K562 (cell line): Measurements from ENCODE around the gene MAP3K2. TPM values are rescaled to one million over a fixed set of nuclear protein-coding genes. Genes with fewer than 3 reads are reported as not detected.

ENCODE experiments used
- ATAC-seq: fragments of 200-7000 bp; cut with Tn5 transposase; 3 replicates; pipeline ENCODE4 v1.9.1; 2020; ENCODE audit warnings: moderate library complexity
- BruUV-seq: library from RNA; stranded (reverse); fragments of 400-500 nt; replicated peaks from 2 replicates; lab custom pipeline; 2021; lab: Mats Ljungman, UMichigan
- CTCF ChIA-PET: fragments of 300-600 bp; formaldehyde crosslinking; extraction: SDS; loops from one replicate; lab custom pipeline; 2021; ENCODE audit warnings: low intra/inter-chr PET ratio; lab: Yijun Ruan, JAX
- POLR2A ChIA-PET: fragments of 300-600, 350-650 bp; sonication (Branson Sonifier 250); formaldehyde crosslinking; extraction: SDS; loops from one replicate; lab custom pipeline; 2021; ENCODE audit warnings: antibody characterized with exemption, inconsistent platforms; lab: Yijun Ruan, JAX
- DNase-seq, 4 experiments: peaks; one replicate each; pipeline versions ENCODE4 v3.0.0 to v3.0.0-alpha.2; 2011 to 2018; ENCODE audit warnings: low spot score in 3 of 4, mixed read lengths in 3 of 4; ENCODE audit errors: extremely low read depth in 1 of 4
- FAIRE-seq: peaks from 2 replicates; lab custom pipeline; 2011; peaks lifted over from hg19 to GRCh38; lab: Jason Lieb, UNC
- H2AFZ ChIP-seq: 2 replicates; pipeline ENCODE4 v1.6.0; 2011; ENCODE audit warnings: low read depth, low read length, control low read depth, inconsistent platforms
- H3K27ac ChIP-seq: fragments of 200-600 bp; 3 replicates; pipeline ENCODE4 v1.8.0; 2011; ENCODE audit warnings: low read depth, mild to moderate bottlenecking, control low read depth, inconsistent platforms, low read length, moderate library complexity, mixed read lengths; ENCODE audit errors: extremely low read depth
- H3K27me3 ChIP-seq, 2 experiments: fragments of 300-600 bp in 1 of 2; 2 replicates in 1 of 2; 3 replicates in 1 of 2; pipeline versions ENCODE4 v1.6.0 to v1.8.0; 2011; ENCODE audit warnings: inconsistent platforms in 2 of 2, low read length in 2 of 2, mild to moderate bottlenecking in 1 of 2, mixed read lengths in 1 of 2, moderate library complexity in 1 of 2; ENCODE audit not compliant: control insufficient read depth in 2 of 2, insufficient read depth in 2 of 2
- H3K36me3 ChIP-seq: fragments of 300-600 bp; 3 replicates; pipeline ENCODE4 v1.8.0; 2011; ENCODE audit warnings: mild to moderate bottlenecking, low read length, inconsistent platforms; ENCODE audit not compliant: control insufficient read depth, insufficient read depth
- H3K4me1 ChIP-seq, 2 experiments: fragments of 200-600 bp in 1 of 2; replicated peaks in 1 of 2; 2 replicates in 1 of 2; 3 replicates in 1 of 2; pipeline versions ENCODE4 v1.5.1 to v1.8.0; 2011; ENCODE audit warnings: inconsistent platforms in 2 of 2, low read length in 2 of 2, mild to moderate bottlenecking in 1 of 2, mixed read lengths in 1 of 2, moderate library complexity in 1 of 2; ENCODE audit not compliant: control insufficient read depth in 2 of 2, insufficient read depth in 2 of 2
- H3K4me2 ChIP-seq: 2 replicates; pipeline ENCODE4 v1.6.1; 2011; ENCODE audit warnings: low read length, control low read depth, inconsistent platforms, mixed read lengths; ENCODE audit not compliant: insufficient read depth
- H3K4me3 ChIP-seq: fragments of 200-600 bp; sonication (generic), shearing (Covaris generic); 2 replicates; pipeline ENCODE4 v1.5.1; 2016; ENCODE audit warnings: control low read depth, inconsistent platforms
- H3K79me2 ChIP-seq: fragments of 200-600 bp; 3 replicates; pipeline ENCODE4 v1.8.0; 2011; ENCODE audit warnings: low read length, inconsistent platforms; ENCODE audit not compliant: control insufficient read depth, insufficient read depth
- H3K9ac ChIP-seq, 2 experiments: 2 replicates each; pipeline versions ENCODE4 v1.6.0 to v1.6.1; 2011; ENCODE audit warnings: low read depth in 2 of 2, low read length in 2 of 2, control low read depth in 1 of 2, inconsistent platforms in 1 of 2, mild to moderate bottlenecking in 1 of 2, mixed read lengths in 1 of 2; ENCODE audit not compliant: insufficient read depth in 1 of 2
- H3K9me1 ChIP-seq: one replicate; pipeline ENCODE4 v1.6.0; 2011; ENCODE audit warnings: inconsistent platforms, mild to moderate bottlenecking, low read length, moderate library complexity; ENCODE audit not compliant: control insufficient read depth, insufficient read depth
- H3K9me3 ChIP-seq: replicated peaks from 2 replicates; pipeline ENCODE4 v1.5.1; 2011; ENCODE audit warnings: low read depth, low read length, inconsistent platforms; ENCODE audit not compliant: control insufficient read depth, insufficient read depth
- H4K20me1 ChIP-seq: replicated peaks from 2 replicates; pipeline ENCODE4 v1.6.1; 2011; ENCODE audit warnings: low read length, inconsistent platforms, mixed read lengths; ENCODE audit not compliant: control insufficient read depth, insufficient read depth
- CEBPG ChIP-seq, 3 experiments: fragments of 200-800 bp in 1 of 3; sonication (Bioruptor generic) in 1 of 3; sonication (generic) in 1 of 3; formaldehyde crosslinking in 1 of 3; IDR thresholded peaks in 2 of 3; conservative IDR thresholded peaks in 1 of 3; 2 replicates each; pipeline versions ENCODE4 v1.6.1 to v1.8.0; 2016 to 2022; ENCODE audit warnings: missing compliant biosample characterization in 2 of 3, missing genetic modification characterization in 2 of 3, mild to moderate bottlenecking in 1 of 3, missing genetic modification reagents in 1 of 3
- DACH1 ChIP-seq: fragments of 450-650 bp; IDR thresholded peaks from 2 replicates; pipeline ENCODE4 v1.6.1; 2018; ENCODE audit not compliant: partially characterized antibody
- WGBS: fragments of 100-300 bp; shearing (Covaris generic); methylation state at CpG from one replicate; pipeline ENCODE4 v1.1.6; 2016; ENCODE audit warnings: low coverage, mixed read lengths; ENCODE audit not compliant: insufficient coverage; ENCODE audit errors: missing lambda C conversion rate; 5-methylcytosine and 5-hydroxymethylcytosine counted together
- in situ Hi-C: fragments of 300-500 bp; cut with MboI; formaldehyde crosslinking; loops from 4 replicates; pipeline ENCODE4 v1.15.0; 2018; ENCODE audit warnings: inconsistent platforms, mixed read lengths
- intact Hi-C: fragments of 100-400 bp; cut with micrococcal nuclease; formaldehyde crosslinking; loops from 2 replicates; pipeline ENCODE4 v1.14.2; 2022
- polyA plus RNA-seq, 8 experiments: library from polyadenylated mRNA; depleted of rRNA in 4 of 8; stranded (reverse) in 5 of 8; unstranded in 3 of 8; fragments of >200 nt; fragmentation: Nextera tagmentation in 2 of 8; fragmentation: Illumina TruSeq in 1 of 8; extraction: Ambion mirVana in 2 of 8; extraction: Trizol in 1 of 8; gene quantifications; 2 replicates each; pipeline versions ENCODE4 v1.2.1 to v1.2.3, GENCODE V29; 2011 to 2014; ENCODE audit warnings: inconsistent platforms in 1 of 8, missing spikeins in 1 of 8
- total RNA-seq, 7 experiments: library from RNA; depleted of rRNA in 6 of 7; stranded (reverse); fragments of >200 nt in 6 of 7; fragmentation: Illumina TruSeq in 2 of 7; extraction: Trizol in 2 of 7; gene quantifications; 2 replicates each; pipeline versions ENCODE4 v1.2.1 to v1.2.3, GENCODE V29; 2011 to 2021; ENCODE audit warnings: low replicate concordance in 1 of 7
- TF ChIP-seq, protein P1 (sequence below): fragments of 250-450 bp; sonication (Bioruptor Pico); IDR thresholded peaks from 2 replicates; pipeline ENCODE4 v1.4.0; 2020; ENCODE audit warnings: mild to moderate bottlenecking
- TF ChIP-seq, protein P2 (sequence below): fragments of 250-450 bp; sonication (Bioruptor Pico); IDR thresholded peaks from 2 replicates; pipeline ENCODE4 v1.8.0; 2022; ENCODE audit warnings: moderate library complexity, mild to moderate bottlenecking, inconsistent platforms

MAP3K2 gene
- total and polyA plus RNA-seq, 9 of the 15 experiments (the other 6 are each of a cell fraction or from before 2014, with no cell fraction given), result 1.2 to 14.2 (median 5.7) TPM

DNA sequence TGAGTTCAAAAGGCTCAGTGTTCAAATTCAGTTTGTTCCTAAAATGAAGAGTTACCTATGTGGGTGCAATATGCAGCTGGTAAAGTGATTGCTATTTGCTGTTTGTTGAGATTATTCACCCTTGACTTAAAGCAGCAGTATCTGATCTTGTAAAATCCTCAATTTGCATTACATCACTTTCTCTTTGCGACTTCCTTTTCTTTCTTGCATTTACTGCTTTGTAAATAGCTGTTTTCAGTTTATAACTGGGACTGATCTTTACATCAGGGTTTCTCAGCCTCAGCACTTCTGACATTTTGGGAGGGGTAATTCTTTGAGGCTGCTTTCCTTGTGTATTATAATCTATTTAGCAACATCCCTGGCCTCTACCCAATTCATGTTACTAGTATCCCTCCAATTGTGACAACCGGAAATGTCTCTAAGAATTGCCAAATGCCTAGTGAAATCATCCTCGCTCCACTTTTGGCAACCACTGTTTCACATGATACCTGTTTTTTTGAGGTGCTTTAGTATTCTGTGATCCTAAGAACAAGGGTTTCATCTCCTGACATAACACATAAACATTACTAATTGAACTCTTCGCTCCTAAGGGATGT lies 81.7 kb downstream of the MAP3K2 start:
- H3K4me2 ChIP-seq, result no peak overlapping the region
- H3K9me3 ChIP-seq, result no peaks in the 10 kb centered on the region
- BruUV-seq, result no TSS peak
- H3K36me3 ChIP-seq, result peaks cover 32% of the 10 kb centered on the region; the same call in 2 of the 3 replicates
- in situ Hi-C loops (no loop called here), intact Hi-C loops (no loop called here)
- CTCF ChIA-PET, result interaction anchor here (0.7 kb wide), 1 partner anchor 131 kb away, joined by 7 read pairs; no protein-coding TSS in a partner anchor
- H3K4me3 ChIP-seq, result no peak overlapping the region
- H3K27me3 ChIP-seq, result no peaks in the 10 kb centered on the region
- H4K20me1 ChIP-seq, result no peaks in the 10 kb centered on the region
- POLR2A ChIA-PET, result no interaction called here
- H3K9ac ChIP-seq, result no peak overlapping the region
- TF ChIP-seq, protein P1, sequence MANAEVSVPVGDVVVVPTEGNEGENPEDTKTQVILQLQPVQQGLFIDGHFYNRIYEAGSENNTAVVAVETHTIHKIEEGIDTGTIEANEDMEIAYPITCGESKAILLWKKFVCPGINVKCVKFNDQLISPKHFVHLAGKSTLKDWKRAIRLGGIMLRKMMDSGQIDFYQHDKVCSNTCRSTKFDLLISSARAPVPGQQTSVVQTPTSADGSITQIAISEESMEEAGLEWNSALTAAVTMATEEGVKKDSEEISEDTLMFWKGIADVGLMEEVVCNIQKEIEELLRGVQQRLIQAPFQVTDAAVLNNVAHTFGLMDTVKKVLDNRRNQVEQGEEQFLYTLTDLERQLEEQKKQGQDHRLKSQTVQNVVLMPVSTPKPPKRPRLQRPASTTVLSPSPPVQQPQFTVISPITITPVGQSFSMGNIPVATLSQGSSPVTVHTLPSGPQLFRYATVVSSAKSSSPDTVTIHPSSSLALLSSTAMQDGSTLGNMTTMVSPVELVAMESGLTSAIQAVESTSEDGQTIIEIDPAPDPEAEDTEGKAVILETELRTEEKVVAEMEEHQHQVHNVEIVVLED, result no peak
- TF ChIP-seq DACH1 (no peak), CEBPG (CRISPR knock-in tag; IDR thresholded peaks at IDR 0.05) (no peak), CEBPG (tag; conservative IDR thresholded peaks at IDR 0.05 in 1 of 2, IDR thresholded peaks at IDR 0.05 in 1 of 2) (peak in 1 of 2 experiments; percentile 38; a peak in 1 of 4 replicates)
- TF ChIP-seq, protein P2, sequence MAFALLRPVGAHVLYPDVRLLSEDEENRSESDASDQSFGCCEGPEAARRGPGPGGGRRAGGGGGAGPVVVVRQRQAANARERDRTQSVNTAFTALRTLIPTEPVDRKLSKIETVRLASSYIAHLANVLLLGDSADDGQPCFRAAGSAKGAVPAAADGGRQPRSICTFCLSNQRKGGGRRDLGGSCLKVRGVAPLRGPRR (CRISPR knock-in tag), result no peak
- no peaks in the 10 kb centered on the region for H3K79me2 ChIP-seq
- no peaks in the 10 kb centered on the region for H3K4me1 ChIP-seq
- FAIRE-seq (no peak), DNase-seq (no peak), ATAC-seq (no peak)
- WGBS, result 84% methylated on average over 4 of the region's 4 CpGs
- H3K9me1 ChIP-seq, result no peaks in the 10 kb centered on the region
- H3K27ac ChIP-seq, result no peak overlapping the region
- H2AFZ ChIP-seq, result no peak overlapping the region
